HG02973 (cell line): Measurements from ENCODE around the gene IFT122.

Experiments used
- ATAC-seq: cut with Tn5 transposase; IDR thresholded peaks from one replicate; pipeline ENCODE4 v1.9.1; 2021; ENCODE audit warnings: moderate library complexity; ENCODE audit not compliant: unreplicated experiment

Gene IFT122

GRCh38 chr3:129567939-129568338 is 127.9 kb downstream of the IFT122 start:
- ATAC-seq: no peak

GRCh38 chr3:129569856-129570255 is 129.8 kb downstream of the IFT122 start:
- no peak for ATAC-seq
